ENCODE measurements around the gene DPP7.
A peak's percentile ranks its signal among the peaks of the same experiment; 100 is the strongest.

DPP7 gene

GRCh38 chr9:137089232-137089947 lies 25.1 kb downstream of the DPP7 start:
- H3K4me1 ChIP-seq (ENCODE audit: control insufficient read depth, insufficient read depth, low read length) = peaks cover 5% of the 10 kb centered on the region; the same call in 1 of the 2 replicates
- H3K9me3 ChIP-seq (ENCODE audit: control insufficient read depth, insufficient read depth, low read length) = no peaks in the 10 kb centered on the region
- H3K4me3 ChIP-seq (ENCODE audit: low read depth, low read length) = no peak overlapping the region
- H3K27ac ChIP-seq (ENCODE audit: low read depth, low read length) = no peak overlapping the region
- H3K36me3 ChIP-seq (ENCODE audit: control insufficient read depth, insufficient read depth, low read length) = peaks cover 27% of the 10 kb centered on the region
- peaks cover 7% of the 10 kb centered on the region; the same call in 1 of the 2 replicates for H3K27me3 ChIP-seq (ENCODE audit: control insufficient read depth, insufficient read depth, low read length)
- H3K9ac ChIP-seq (ENCODE audit: low read depth, low read length) = no peak overlapping the region

GRCh38 chr9:137088121-137088520 lies 26.4 kb downstream of the DPP7 start:
- Histone ChIP-seq H3K4me3 (ENCODE audit: low read depth, low read length) (no peak overlapping the region), H3K9me3 (ENCODE audit: control insufficient read depth, insufficient read depth, low read length) (no peaks in the 10 kb centered on the region), H3K9ac (ENCODE audit: low read depth, low read length) (no peak overlapping the region), H3K27ac (ENCODE audit: low read depth, low read length) (no peak overlapping the region), H3K4me1 (ENCODE audit: control insufficient read depth, insufficient read depth, low read length) (peaks cover 5% of the 10 kb centered on the region; the same call in 1 of the 2 replicates), H3K36me3 (ENCODE audit: control insufficient read depth, insufficient read depth, low read length) (peaks cover 27% of the 10 kb centered on the region), H3K27me3 (ENCODE audit: control insufficient read depth, insufficient read depth, low read length) (peaks cover 7% of the 10 kb centered on the region; the same call in 1 of the 2 replicates)

GRCh38 chr9:137087409-137087925 lies 27.1 kb downstream of the DPP7 start:
- H3K4me3 ChIP-seq (ENCODE audit: low read depth, low read length) = peak overlapping the region; percentile 77
- peaks cover 5% of the 10 kb centered on the region; the same call in 1 of the 2 replicates for H3K4me1 ChIP-seq (ENCODE audit: control insufficient read depth, insufficient read depth, low read length)
- peak overlapping the region; percentile 83 for H3K27ac ChIP-seq (ENCODE audit: low read depth, low read length)
- no peaks in the 10 kb centered on the region for H3K9me3 ChIP-seq (ENCODE audit: control insufficient read depth, insufficient read depth, low read length)
- peaks cover 7% of the 10 kb centered on the region; the same call in 1 of the 2 replicates for H3K27me3 ChIP-seq (ENCODE audit: control insufficient read depth, insufficient read depth, low read length)
- peaks cover 23% of the 10 kb centered on the region for H3K36me3 ChIP-seq (ENCODE audit: control insufficient read depth, insufficient read depth, low read length)
- H3K9ac ChIP-seq (ENCODE audit: low read depth, low read length) = peak overlapping the region; percentile 29; the same call in 1 of the 2 replicates

GRCh38 chr9:137086531-137087408 lies 27.8 kb downstream of the DPP7 start, which contains the start of gene MAN1B1:
MAN1B1 (plus strand) TSS chr9:137086985; CDS start chr9:137087000, 15 bp downstream.
- Histone ChIP-seq H3K36me3 (ENCODE audit: control insufficient read depth, insufficient read depth, low read length) (peaks cover 20% of the 10 kb centered on the region), H3K27ac (ENCODE audit: low read depth, low read length) (peak within 1 kb of the TSS; percentile 83), H3K4me1 (ENCODE audit: control insufficient read depth, insufficient read depth, low read length) (peaks cover 5% of the 10 kb centered on the region; the same call in 1 of the 2 replicates), H3K9me3 (ENCODE audit: control insufficient read depth, insufficient read depth, low read length) (no peaks in the 10 kb centered on the region), H3K9ac (ENCODE audit: low read depth, low read length) (peak within 1 kb of the TSS; percentile 66), H3K27me3 (ENCODE audit: control insufficient read depth, insufficient read depth, low read length) (peaks cover 7% of the 10 kb centered on the region; the same call in 1 of the 2 replicates), H3K4me3 (ENCODE audit: low read depth, low read length) (peak within 1 kb of the TSS; percentile 77)

- Histone ChIP-seq H3K4me1 (ENCODE audit: control insufficient read depth, insufficient read depth, low read length) (peaks cover 5% of the 10 kb centered on the region; the same call in 1 of the 2 replicates), H3K27me3 (ENCODE audit: control insufficient read depth, insufficient read depth, low read length) (peaks cover 7% of the 10 kb centered on the region; the same call in 1 of the 2 replicates), H3K36me3 (ENCODE audit: control insufficient read depth, insufficient read depth, low read length) (peaks cover 16% of the 10 kb centered on the region; the same call in 1 of the 2 replicates), H3K9ac (ENCODE audit: low read depth, low read length) (peak overlapping the region; percentile 66), H3K27ac (ENCODE audit: low read depth, low read length) (peak overlapping the region; percentile 27), H3K4me3 (ENCODE audit: low read depth, low read length) (peak overlapping the region; percentile 77), H3K9me3 (ENCODE audit: control insufficient read depth, insufficient read depth, low read length) (no peaks in the 10 kb centered on the region)
Observed at GRCh38 chr9:137085920-137086530, 28.5 kb downstream of the DPP7 start.

- peaks cover 12% of the 10 kb centered on the region; the same call in 1 of the 2 replicates for H3K36me3 ChIP-seq (ENCODE audit: control insufficient read depth, insufficient read depth, low read length)
- H3K4me1 ChIP-seq (ENCODE audit: control insufficient read depth, insufficient read depth, low read length) = peaks cover 5% of the 10 kb centered on the region; the same call in 1 of the 2 replicates
- peaks cover 11% of the 10 kb centered on the region for H3K27me3 ChIP-seq (ENCODE audit: control insufficient read depth, insufficient read depth, low read length)
- no peak overlapping the region for H3K4me3 ChIP-seq (ENCODE audit: low read depth, low read length)
- no peak overlapping the region for H3K27ac ChIP-seq (ENCODE audit: low read depth, low read length)
- no peaks in the 10 kb centered on the region for H3K9me3 ChIP-seq (ENCODE audit: control insufficient read depth, insufficient read depth, low read length)
- no peak overlapping the region for H3K9ac ChIP-seq (ENCODE audit: low read depth, low read length)
Observed at GRCh38 chr9:137084526-137084925, 30.0 kb downstream of the DPP7 start.

- Histone ChIP-seq H3K27ac (ENCODE audit: low read depth, low read length) (peak overlapping the region; percentile 21), H3K36me3 (ENCODE audit: control insufficient read depth, insufficient read depth, low read length) (peaks cover 9% of the 10 kb centered on the region; the same call in 1 of the 2 replicates), H3K9me3 (ENCODE audit: control insufficient read depth, insufficient read depth, low read length) (no peaks in the 10 kb centered on the region), H3K4me1 (ENCODE audit: control insufficient read depth, insufficient read depth, low read length) (peaks cover 9% of the 10 kb centered on the region; the same call in 1 of the 2 replicates), H3K9ac (ENCODE audit: low read depth, low read length) (no peak overlapping the region), H3K4me3 (ENCODE audit: low read depth, low read length) (no peak overlapping the region), H3K27me3 (ENCODE audit: control insufficient read depth, insufficient read depth, low read length) (peaks cover 21% of the 10 kb centered on the region)
Observed at GRCh38 chr9:137083394-137084004, 31.0 kb downstream of the DPP7 start.

- H3K4me3 ChIP-seq (ENCODE audit: low read depth, low read length) = no peak overlapping the region
- H3K9ac ChIP-seq (ENCODE audit: low read depth, low read length) = no peak overlapping the region
- no peaks in the 10 kb centered on the region for H3K9me3 ChIP-seq (ENCODE audit: control insufficient read depth, insufficient read depth, low read length)
- H3K27me3 ChIP-seq (ENCODE audit: control insufficient read depth, insufficient read depth, low read length) = peaks cover 27% of the 10 kb centered on the region
- peaks cover 9% of the 10 kb centered on the region; the same call in 1 of the 2 replicates for H3K4me1 ChIP-seq (ENCODE audit: control insufficient read depth, insufficient read depth, low read length)
- H3K27ac ChIP-seq (ENCODE audit: low read depth, low read length) = peak overlapping the region; percentile 4
- H3K36me3 ChIP-seq (ENCODE audit: control insufficient read depth, insufficient read depth, low read length) = peaks cover 5% of the 10 kb centered on the region; the same call in 1 of the 2 replicates
Observed at GRCh38 chr9:137082925-137083290, 31.6 kb downstream of the DPP7 start.

- Histone ChIP-seq H3K27me3 (ENCODE audit: control insufficient read depth, insufficient read depth, low read length) (peaks cover 31% of the 10 kb centered on the region), H3K4me1 (ENCODE audit: control insufficient read depth, insufficient read depth, low read length) (0 out of 2 replicates have a peak, but pooled peaks cover 7% of the 10 kb centered on the region), H3K4me3 (ENCODE audit: low read depth, low read length) (no peak overlapping the region), H3K9me3 (ENCODE audit: control insufficient read depth, insufficient read depth, low read length) (no peaks in the 10 kb centered on the region), H3K36me3 (ENCODE audit: control insufficient read depth, insufficient read depth, low read length) (peaks cover 5% of the 10 kb centered on the region; the same call in 1 of the 2 replicates), H3K27ac (ENCODE audit: low read depth, low read length) (no peak overlapping the region), H3K9ac (ENCODE audit: low read depth, low read length) (no peak overlapping the region)
Observed at GRCh38 chr9:137082222-137082924, 32.2 kb downstream of the DPP7 start.

Data from HUES48 (cell line).